ENCODE measurements around the gene SLC35E2B.
"Not testable (repeated sequence)": the region's sequence is repeated elsewhere in the genome, so short reads cannot be mapped to it uniquely, and the experiment has no call there.

Gene SLC35E2B

DNA sequence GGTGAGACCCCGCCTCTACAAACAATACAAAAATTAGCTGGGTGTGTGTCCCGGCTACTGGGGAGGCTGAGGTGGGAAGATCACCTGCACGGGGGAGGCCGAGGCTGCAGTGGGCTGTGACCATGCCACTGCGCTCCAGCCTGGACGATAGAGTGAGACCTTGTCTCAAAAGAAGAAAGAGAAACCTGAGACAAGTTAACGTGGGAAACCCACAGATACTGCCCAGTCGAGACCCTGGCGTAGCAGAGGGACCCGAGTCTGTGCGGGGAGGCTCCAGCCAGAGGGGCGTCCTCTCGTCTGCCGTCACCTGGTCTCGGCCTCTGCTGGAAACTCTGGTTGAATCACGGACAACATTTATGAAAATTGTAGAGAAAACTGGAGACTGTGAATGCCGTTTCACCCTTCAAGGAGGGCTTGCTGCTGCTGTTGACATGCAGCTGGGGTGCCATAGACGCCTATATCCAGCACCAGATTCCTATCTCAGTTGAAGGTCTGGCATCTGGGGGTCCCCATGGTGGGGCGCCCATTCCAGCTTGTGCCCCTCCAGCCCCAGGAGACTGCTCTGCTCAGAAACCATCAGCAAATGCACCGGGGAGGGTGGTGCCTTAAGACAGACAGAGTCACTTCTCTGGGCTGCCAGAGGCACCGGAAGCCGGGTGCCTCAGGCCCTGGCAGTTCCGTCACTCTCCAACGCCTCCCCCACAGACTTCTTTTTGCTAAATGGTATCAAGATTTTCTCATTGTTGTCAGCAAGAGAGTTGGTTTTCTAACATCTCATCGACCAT is 20.2 kb downstream of the SLC35E2B start:
- Histone ChIP-seq H3K27ac (ENCODE audit: insufficient read depth, low read depth, low read length, poor library complexity, severe bottlenecking) (no peak overlapping the region), H3K27me3 (ENCODE audit: control insufficient read depth, insufficient read depth, low read length, poor library complexity, severe bottlenecking) (no peaks in the 10 kb centered on the region), H3K36me3 (ENCODE audit: control insufficient read depth, insufficient read depth, low read length) (peaks cover 20% of the 10 kb centered on the region), H3K4me3 (ENCODE audit: insufficient read depth, low read depth, low read length) (no peak overlapping the region), H3K4me1 (ENCODE audit: control insufficient read depth, insufficient read depth, low read length) (no peaks in the 10 kb centered on the region), H3K9me3 (ENCODE audit: control insufficient read depth, low read length) (no peaks in the 10 kb centered on the region)
- 95 to 96% methylated on average over 25 of the region's 25 CpGs for WGBS, 2 experiments

DNA sequence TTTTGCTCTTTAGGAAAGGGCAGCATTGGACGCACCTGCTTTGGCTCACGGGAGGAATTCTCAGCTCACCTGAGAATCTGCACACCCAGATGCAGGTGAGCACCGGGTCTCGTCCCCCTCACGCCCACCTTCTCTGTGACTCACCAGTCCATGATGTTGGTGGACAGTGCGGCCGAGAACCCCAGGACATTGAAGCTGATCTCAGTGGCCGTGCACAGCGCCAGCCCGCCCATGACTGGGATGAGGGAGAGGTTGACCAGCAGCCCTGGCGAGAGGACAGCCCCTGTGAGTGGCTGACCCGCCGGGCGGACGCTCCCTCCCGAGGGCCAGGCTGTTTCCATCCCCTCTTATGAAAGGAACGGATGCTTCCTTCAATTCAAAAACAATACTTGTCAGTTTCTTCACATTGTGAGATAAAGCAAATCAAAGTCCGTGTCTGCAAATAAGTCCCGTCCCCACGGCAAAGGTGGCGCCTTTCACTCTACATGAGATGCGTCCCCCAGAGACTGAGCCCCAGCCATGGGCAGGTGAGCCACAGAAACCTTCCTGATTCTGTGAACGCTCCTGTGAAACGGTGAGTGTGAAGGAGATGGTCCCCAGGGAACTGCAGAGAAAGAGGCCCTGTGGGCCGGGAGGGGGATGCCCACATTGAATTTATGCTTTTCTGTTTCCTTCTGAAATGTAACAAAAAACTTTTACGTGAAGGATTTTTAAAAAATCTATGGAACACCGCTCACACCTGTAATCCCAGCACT is 21.1 kb downstream of the SLC35E2B start:
- no peaks in the 10 kb centered on the region for H3K9me3 ChIP-seq (ENCODE audit: control insufficient read depth, low read length)
- H3K4me3 ChIP-seq (ENCODE audit: insufficient read depth, low read depth, low read length): no peak overlapping the region
- H3K36me3 ChIP-seq (ENCODE audit: control insufficient read depth, insufficient read depth, low read length): peaks cover 21% of the 10 kb centered on the region
- no peaks in the 10 kb centered on the region for H3K27me3 ChIP-seq (ENCODE audit: control insufficient read depth, insufficient read depth, low read length, poor library complexity, severe bottlenecking)
- H3K27ac ChIP-seq (ENCODE audit: insufficient read depth, low read depth, low read length, poor library complexity, severe bottlenecking): no peak overlapping the region
- WGBS, 2 experiments: 92 to 93% methylated on average over 27 of the region's 27 CpGs
- H3K4me1 ChIP-seq (ENCODE audit: control insufficient read depth, insufficient read depth, low read length): no peaks in the 10 kb centered on the region

DNA sequence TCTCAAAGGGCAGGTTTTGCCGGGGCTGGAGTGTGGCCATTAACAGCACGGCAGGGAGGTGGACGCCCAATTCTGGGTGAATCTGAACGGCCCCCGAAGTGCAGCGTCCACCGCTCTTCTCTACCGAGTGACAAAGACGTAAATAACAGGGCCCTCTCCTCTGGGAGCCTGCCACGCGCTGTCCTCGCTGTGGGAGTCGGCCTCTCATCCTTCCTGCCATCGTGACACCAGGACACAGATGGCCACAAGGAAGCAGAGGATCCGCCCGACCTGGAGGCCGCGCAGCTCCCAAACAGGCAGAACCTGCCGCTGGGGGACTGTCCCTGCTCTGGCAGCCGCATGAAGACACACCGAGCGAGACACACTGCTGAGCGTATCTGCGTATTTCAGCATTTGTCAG is 21.7 kb downstream of the SLC35E2B start:
- H3K36me3 ChIP-seq (ENCODE audit: control insufficient read depth, insufficient read depth, low read length): peaks cover 27% of the 10 kb centered on the region
- H3K4me1 ChIP-seq (ENCODE audit: control insufficient read depth, insufficient read depth, low read length): no peaks in the 10 kb centered on the region
- no peak overlapping the region for H3K4me3 ChIP-seq (ENCODE audit: insufficient read depth, low read depth, low read length)
- H3K27me3 ChIP-seq (ENCODE audit: control insufficient read depth, insufficient read depth, low read length, poor library complexity, severe bottlenecking): no peaks in the 10 kb centered on the region
- 96% methylated on average over 24 of the region's 24 CpGs for WGBS, 2 experiments
- H3K27ac ChIP-seq (ENCODE audit: insufficient read depth, low read depth, low read length, poor library complexity, severe bottlenecking): no peak overlapping the region
- H3K9me3 ChIP-seq (ENCODE audit: control insufficient read depth, low read length): no peaks in the 10 kb centered on the region

DNA sequence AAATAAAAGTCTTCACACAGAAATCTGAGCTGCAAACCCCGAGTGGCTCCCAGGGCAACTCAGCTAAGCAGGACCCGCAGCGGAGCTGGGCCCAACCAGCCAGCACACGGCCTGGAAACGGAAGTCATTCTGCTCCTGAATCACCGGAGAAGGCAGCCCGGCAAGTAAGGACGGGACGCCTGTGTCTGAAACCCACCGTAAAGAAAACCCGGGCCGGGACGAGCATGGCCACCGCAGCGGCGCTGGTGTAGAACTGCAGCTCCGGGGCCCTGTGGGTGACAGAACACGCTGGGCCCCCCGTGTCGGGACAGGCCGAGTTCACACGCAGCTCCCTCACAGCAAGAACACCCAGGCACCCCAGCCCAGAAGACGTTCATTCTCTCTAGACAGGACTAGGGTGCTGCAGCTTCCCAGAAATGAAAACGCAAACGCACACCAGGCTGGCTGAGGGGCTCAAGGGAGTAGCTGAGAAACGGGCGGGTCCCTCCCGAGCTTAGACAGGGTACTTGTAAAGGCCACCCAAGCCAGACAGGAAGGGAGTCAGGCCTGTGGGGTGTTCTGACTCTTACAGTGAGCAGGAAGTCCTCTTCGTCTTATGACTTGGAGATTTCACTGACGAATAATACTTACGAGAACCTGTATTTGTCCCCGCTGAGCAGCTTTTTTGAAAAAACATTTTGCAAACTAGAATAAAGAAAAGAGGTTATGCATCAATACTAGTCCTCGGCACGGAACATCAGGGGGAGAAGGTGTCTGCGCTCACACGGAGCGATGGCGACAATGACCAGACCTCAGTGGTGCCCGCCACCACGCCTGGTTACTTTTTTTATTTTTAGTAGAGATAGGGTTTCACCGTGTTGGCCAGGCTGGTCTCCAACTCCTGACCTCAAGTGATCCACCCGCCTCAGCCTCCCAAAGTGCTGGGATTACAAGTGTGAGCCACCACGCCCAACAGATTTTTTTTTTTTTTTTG is 22.8 kb downstream of the SLC35E2B start:
- Histone ChIP-seq H3K36me3 (ENCODE audit: control insufficient read depth, insufficient read depth, low read length) (peaks cover 36% of the 10 kb centered on the region), H3K27me3 (ENCODE audit: control insufficient read depth, insufficient read depth, low read length, poor library complexity, severe bottlenecking) (no peaks in the 10 kb centered on the region), H3K4me3 (ENCODE audit: insufficient read depth, low read depth, low read length) (no peak overlapping the region), H3K9me3 (ENCODE audit: control insufficient read depth, low read length) (no peaks in the 10 kb centered on the region), H3K4me1 (ENCODE audit: control insufficient read depth, insufficient read depth, low read length) (no peaks in the 10 kb centered on the region), H3K27ac (ENCODE audit: insufficient read depth, low read depth, low read length, poor library complexity, severe bottlenecking) (no peak overlapping the region)
- 93% methylated on average over 43 of the region's 43 CpGs for WGBS, 2 experiments

GRCh38 chr1:1666526-1666925 is 26.1 kb downstream of the SLC35E2B start:
- H3K36me3 ChIP-seq (ENCODE audit: control insufficient read depth, insufficient read depth, low read length): peaks cover 33% of the 10 kb centered on the region
- 92% methylated on average over 15 of the region's 15 CpGs for WGBS, 2 experiments
- H3K27ac ChIP-seq (ENCODE audit: insufficient read depth, low read depth, low read length, poor library complexity, severe bottlenecking): no peak overlapping the region
- H3K4me3 ChIP-seq (ENCODE audit: insufficient read depth, low read depth, low read length): no peak overlapping the region
- H3K27me3 ChIP-seq (ENCODE audit: control insufficient read depth, insufficient read depth, low read length, poor library complexity, severe bottlenecking): no peaks in the 10 kb centered on the region
- H3K4me1 ChIP-seq (ENCODE audit: control insufficient read depth, insufficient read depth, low read length): no peaks in the 10 kb centered on the region
- no peaks in the 10 kb centered on the region for H3K9me3 ChIP-seq (ENCODE audit: control insufficient read depth, low read length)

DNA sequence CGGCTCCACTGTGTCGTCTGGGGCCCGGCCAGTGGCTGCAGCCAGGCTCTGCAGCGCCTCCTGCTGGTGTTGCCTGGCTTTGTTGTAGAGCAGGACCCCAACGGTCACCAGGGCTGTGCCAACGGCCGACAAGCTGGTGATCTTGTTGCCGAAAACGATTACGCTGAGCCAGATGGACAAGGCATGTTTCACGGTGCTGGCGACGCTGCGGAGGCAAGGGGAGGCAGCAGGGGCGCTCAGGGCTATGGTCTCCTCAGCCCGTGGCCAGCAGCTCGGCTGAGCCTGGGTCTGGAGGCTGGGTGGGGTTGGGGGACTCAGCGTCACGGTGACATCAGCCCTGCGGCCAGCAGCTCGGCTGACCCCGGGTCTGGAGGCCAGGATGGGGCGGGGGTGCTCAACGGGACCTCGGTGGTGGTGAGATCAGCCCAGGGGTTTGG is 26.8 kb downstream of the SLC35E2B start:
- Histone ChIP-seq H3K4me3 (ENCODE audit: insufficient read depth, low read depth, low read length) (no peak overlapping the region), H3K9me3 (ENCODE audit: control insufficient read depth, low read length) (no peaks in the 10 kb centered on the region), H3K27ac (ENCODE audit: insufficient read depth, low read depth, low read length, poor library complexity, severe bottlenecking) (no peak overlapping the region), H3K27me3 (ENCODE audit: control insufficient read depth, insufficient read depth, low read length, poor library complexity, severe bottlenecking) (no peaks in the 10 kb centered on the region), H3K4me1 (ENCODE audit: control insufficient read depth, insufficient read depth, low read length) (no peaks in the 10 kb centered on the region), H3K36me3 (ENCODE audit: control insufficient read depth, insufficient read depth, low read length) (peaks cover 26% of the 10 kb centered on the region)
- WGBS, 2 experiments: 94 to 95% methylated on average over 25 of the region's 25 CpGs

GRCh38 chr1:1664941-1665814 is 27.4 kb downstream of the SLC35E2B start:
- WGBS, 2 experiments: 94% methylated on average over 27 of the region's 27 CpGs
- peaks cover 24% of the 10 kb centered on the region for H3K36me3 ChIP-seq (ENCODE audit: control insufficient read depth, insufficient read depth, low read length)
- no peak overlapping the region for H3K4me3 ChIP-seq (ENCODE audit: insufficient read depth, low read depth, low read length)

DNA sequence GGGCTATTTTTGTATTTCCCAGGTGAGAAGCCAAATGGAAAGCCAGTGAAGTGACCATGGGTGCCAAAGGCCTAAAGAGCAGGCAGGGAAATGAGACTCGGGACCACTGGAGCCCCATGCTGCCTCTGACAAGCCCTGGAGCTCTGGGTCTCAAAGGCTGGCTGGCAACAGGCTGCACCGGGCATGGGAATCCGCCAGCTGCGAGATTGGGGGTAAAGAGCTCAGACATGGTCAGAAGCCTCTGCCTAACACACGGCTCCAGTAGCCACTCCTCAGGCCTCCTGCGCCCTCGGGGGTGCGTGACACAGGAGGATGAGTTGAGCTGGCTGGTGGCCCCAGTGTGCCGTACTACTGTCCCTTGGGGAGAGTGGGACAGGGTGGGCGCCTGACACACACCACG is 28.3 kb downstream of the SLC35E2B start:
- H3K4me1 ChIP-seq (ENCODE audit: control insufficient read depth, insufficient read depth, low read length); H3K27me3 ChIP-seq (ENCODE audit: control insufficient read depth, insufficient read depth, low read length, poor library complexity, severe bottlenecking); H3K9me3 ChIP-seq (ENCODE audit: control insufficient read depth, low read length); H3K4me3 ChIP-seq (ENCODE audit: insufficient read depth, low read depth, low read length); H3K27ac ChIP-seq (ENCODE audit: insufficient read depth, low read depth, low read length, poor library complexity, severe bottlenecking): not testable (repeated sequence)
- 0 to 17% methylated on average over 1 of the region's 11 CpGs for WGBS, 2 experiments
- peaks cover 17% of the 10 kb centered on the region for H3K36me3 ChIP-seq (ENCODE audit: control insufficient read depth, insufficient read depth, low read length)

More at GRCh38 chr1:1664941-1665814, 27.4 kb downstream of the SLC35E2B start:
- Histone ChIP-seq H3K27ac (ENCODE audit: insufficient read depth, low read depth, low read length, poor library complexity, severe bottlenecking) (no peak overlapping the region), H3K4me1 (ENCODE audit: control insufficient read depth, insufficient read depth, low read length) (no peaks in the 10 kb centered on the region), H3K9me3 (ENCODE audit: control insufficient read depth, low read length) (no peaks in the 10 kb centered on the region), H3K27me3 (ENCODE audit: control insufficient read depth, insufficient read depth, low read length, poor library complexity, severe bottlenecking) (no peaks in the 10 kb centered on the region)

- not testable (repeated sequence) for H3K27ac ChIP-seq (ENCODE audit: insufficient read depth, low read depth, low read length, poor library complexity, severe bottlenecking); H3K4me1 ChIP-seq (ENCODE audit: control insufficient read depth, insufficient read depth, low read length); H3K27me3 ChIP-seq (ENCODE audit: control insufficient read depth, insufficient read depth, low read length, poor library complexity, severe bottlenecking); H3K9me3 ChIP-seq (ENCODE audit: control insufficient read depth, low read length); H3K4me3 ChIP-seq (ENCODE audit: insufficient read depth, low read depth, low read length)
- H3K36me3 ChIP-seq (ENCODE audit: control insufficient read depth, insufficient read depth, low read length): peaks cover 16% of the 10 kb centered on the region
- WGBS, 2 experiments: 92% methylated on average over 13 to 14 of the region's 15 CpGs
These were observed 29.6 kb downstream of the SLC35E2B start for GRCh38 chr1:1662830-1663560.

Measured in ectodermal cell (in vitro differentiated cells).